ENCODE results near the gene DPYSL3. TPM values are rescaled to one million over a fixed set of nuclear protein-coding genes. Genes with fewer than 3 reads are reported as not detected.

The DPYSL3 gene
- total RNA-seq, 2 donors from 2014 or later, result 0.52 TPM; not detected in 1

DNA sequence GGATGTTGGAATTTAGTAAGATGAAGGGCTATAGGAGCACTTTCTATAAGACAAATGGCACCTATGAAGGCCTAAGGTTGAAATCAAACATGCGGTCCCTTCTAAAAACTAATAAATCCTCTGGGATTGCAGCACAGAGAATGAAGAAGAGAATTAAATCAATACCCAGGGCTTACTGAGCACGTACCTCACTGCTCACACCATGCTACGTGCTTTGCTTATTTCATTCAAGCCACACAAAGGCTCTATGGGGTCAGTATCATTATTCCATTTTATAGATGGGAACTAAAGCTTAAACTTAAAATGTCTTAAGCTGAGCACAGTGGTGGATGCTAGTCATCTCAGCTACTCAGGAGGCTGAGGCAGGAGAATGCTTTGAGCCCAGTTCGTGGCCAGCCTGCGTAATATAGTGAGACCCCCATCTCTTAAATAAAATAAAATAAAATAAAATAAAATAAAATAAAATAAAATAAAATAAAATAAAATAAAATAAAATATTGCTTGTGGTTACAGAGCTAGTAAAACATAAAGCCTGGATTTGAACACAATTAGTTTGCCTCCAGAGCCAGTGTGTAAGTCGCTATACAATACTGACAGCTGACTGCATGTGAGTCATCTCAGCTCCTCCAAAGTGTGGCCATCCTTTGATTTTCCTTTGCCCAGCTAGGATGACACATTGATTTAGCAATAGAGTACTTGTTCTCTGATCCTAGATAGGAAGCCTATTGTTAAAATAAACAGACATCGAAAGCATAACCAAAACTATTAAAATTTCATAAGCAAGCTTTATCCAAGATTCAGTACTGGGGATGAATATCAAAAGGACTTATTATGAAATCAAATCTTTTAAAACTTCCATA lies 20.9 kb upstream of the DPYSL3 start:
- Mint-ChIP-seq H3K27me3 (no peaks in the 10 kb centered on the region), H3K4me1 (no peaks in the 10 kb centered on the region), H3K4me3 (no peak overlapping the region), H3K9me3 (no peaks in the 10 kb centered on the region), H3K27ac (no peak overlapping the region), H3K36me3 (ENCODE audit: low read depth) (no peaks in the 10 kb centered on the region)
- ATAC-seq (replicated peaks), result no peak

DNA sequence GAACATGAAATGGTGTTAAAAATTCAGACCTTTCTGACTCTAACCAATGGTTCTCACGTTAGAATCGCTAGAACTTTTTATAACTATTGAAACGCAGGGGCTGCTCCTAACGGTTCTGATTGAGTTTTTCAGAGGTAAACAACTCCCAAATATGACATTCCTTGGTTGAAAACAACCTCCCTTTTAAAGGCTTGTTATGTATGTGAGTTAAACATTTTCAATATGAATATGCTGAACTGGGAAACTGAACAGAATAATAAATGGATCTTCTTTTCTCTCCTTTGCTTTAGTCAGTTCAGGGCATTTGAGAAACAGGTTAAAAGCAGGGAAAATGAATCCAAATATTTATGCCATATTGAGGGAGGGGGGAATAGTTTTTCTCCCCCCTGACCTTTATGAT lies 13.2 kb upstream of the DPYSL3 start:
- Mint-ChIP-seq H3K4me3 (no peak overlapping the region), H3K9me3 (no peaks in the 10 kb centered on the region), H3K4me1 (no peaks in the 10 kb centered on the region), H3K36me3 (ENCODE audit: low read depth) (no peaks in the 10 kb centered on the region), H3K27me3 (peaks cover 4% of the 10 kb centered on the region), H3K27ac (no peak overlapping the region)
- no peak for ATAC-seq (replicated peaks)

GRCh38 chr5:147522435-147522834 lies 12.6 kb upstream of the DPYSL3 start:
- ATAC-seq (replicated peaks), result no peak
- Mint-ChIP-seq H3K4me3 (no peak overlapping the region), H3K36me3 (ENCODE audit: low read depth) (no peaks in the 10 kb centered on the region), H3K9me3 (no peaks in the 10 kb centered on the region), H3K27me3 (peaks cover 4% of the 10 kb centered on the region), H3K27ac (no peak overlapping the region), H3K4me1 (no peaks in the 10 kb centered on the region)

- no peak for ATAC-seq (replicated peaks)
- Mint-ChIP-seq H3K4me1 (no peaks in the 10 kb centered on the region), H3K4me3 (no peak overlapping the region), H3K27ac (no peak overlapping the region), H3K9me3 (no peaks in the 10 kb centered on the region), H3K27me3 (peaks cover 10% of the 10 kb centered on the region), H3K36me3 (ENCODE audit: low read depth) (no peaks in the 10 kb centered on the region)
Observed at GRCh38 chr5:147520450-147520849, 10.6 kb upstream of the DPYSL3 start.

GRCh38 chr5:147519380-147519779 lies 9.5 kb upstream of the DPYSL3 start:
- Mint-ChIP-seq H3K27me3 (peaks cover 10% of the 10 kb centered on the region), H3K36me3 (ENCODE audit: low read depth) (no peaks in the 10 kb centered on the region), H3K4me3 (no peak overlapping the region), H3K9me3 (no peaks in the 10 kb centered on the region), H3K4me1 (no peaks in the 10 kb centered on the region), H3K27ac (no peak overlapping the region)
- no peak for ATAC-seq (replicated peaks)

- Mint-ChIP-seq H3K9me3 (no peaks in the 10 kb centered on the region), H3K27ac (no peak overlapping the region), H3K36me3 (ENCODE audit: low read depth) (no peaks in the 10 kb centered on the region), H3K27me3 (peaks cover 18% of the 10 kb centered on the region), H3K4me1 (no peaks in the 10 kb centered on the region), H3K4me3 (no peak overlapping the region)
- no peak for ATAC-seq (replicated peaks)
Observed at GRCh38 chr5:147517383-147517782, 7.5 kb upstream of the DPYSL3 start.

- H3K9me3 Mint-ChIP-seq, result no peaks in the 10 kb centered on the region
- H3K27me3 Mint-ChIP-seq, result peaks cover 27% of the 10 kb centered on the region
- no peak overlapping the region for H3K4me3 Mint-ChIP-seq
- H3K27ac Mint-ChIP-seq, result no peak overlapping the region
- peaks cover 2% of the 10 kb centered on the region for H3K4me1 Mint-ChIP-seq
- H3K36me3 Mint-ChIP-seq (ENCODE audit: low read depth), result no peaks in the 10 kb centered on the region
- ATAC-seq (replicated peaks), result no peak
Observed at GRCh38 chr5:147515269-147515668, 5.4 kb upstream of the DPYSL3 start.

GRCh38 chr5:147512659-147513379 lies 3.0 kb upstream of the DPYSL3 start:
- H3K9me3 Mint-ChIP-seq, result no peaks in the 10 kb centered on the region
- peaks cover 5% of the 10 kb centered on the region for H3K4me1 Mint-ChIP-seq
- ATAC-seq (replicated peaks), result no peak
- peaks cover 36% of the 10 kb centered on the region for H3K27me3 Mint-ChIP-seq
- no peak overlapping the region for H3K4me3 Mint-ChIP-seq
- no peak overlapping the region for H3K27ac Mint-ChIP-seq
- H3K36me3 Mint-ChIP-seq (ENCODE audit: low read depth), result no peaks in the 10 kb centered on the region

- no peak for ATAC-seq (replicated peaks)
- peaks cover 35% of the 10 kb centered on the region for H3K27me3 Mint-ChIP-seq
- H3K27ac Mint-ChIP-seq, result no peak overlapping the region
- no peak overlapping the region for H3K4me3 Mint-ChIP-seq
- H3K36me3 Mint-ChIP-seq (ENCODE audit: low read depth), result no peaks in the 10 kb centered on the region
- no peaks in the 10 kb centered on the region for H3K9me3 Mint-ChIP-seq
- H3K4me1 Mint-ChIP-seq, result peaks cover 5% of the 10 kb centered on the region
Observed at GRCh38 chr5:147510885-147511284, 1.0 kb upstream of the DPYSL3 start.

DNA sequence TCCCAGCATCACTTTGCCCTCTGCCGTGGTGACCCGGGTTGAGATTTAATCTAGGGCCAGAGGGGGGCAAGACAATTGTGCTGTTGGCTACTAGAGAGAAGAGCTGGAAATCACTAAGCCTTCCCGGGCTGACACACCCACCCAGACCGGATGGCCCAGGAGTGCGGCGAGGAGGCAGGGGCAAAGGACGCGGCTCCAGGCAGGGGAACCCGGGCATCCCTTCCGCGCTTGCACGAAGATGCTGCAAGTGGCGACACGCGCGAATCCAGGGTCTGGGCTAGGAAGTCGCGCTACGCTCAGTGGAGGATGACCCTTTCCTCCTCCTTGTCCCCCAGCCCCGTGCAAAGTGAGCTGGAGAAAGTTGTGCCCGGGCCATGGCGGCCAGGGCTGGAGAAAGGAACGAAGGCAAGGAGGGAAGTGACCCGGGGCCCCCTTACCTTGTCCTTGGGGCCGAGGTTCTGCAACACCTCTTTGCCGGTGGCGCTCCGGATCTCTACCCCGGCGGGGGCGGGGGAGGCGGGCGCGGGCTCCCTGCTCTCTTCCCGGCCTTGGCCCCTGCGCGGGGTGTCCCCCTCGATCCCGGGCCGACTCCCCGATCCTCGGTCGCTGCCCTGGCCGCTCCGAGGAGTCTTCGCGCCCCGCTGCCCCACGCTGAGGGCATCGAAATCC lies 693 bp downstream of the DPYSL3 start:
- Mint-ChIP-seq H3K36me3 (ENCODE audit: low read depth) (no peaks in the 10 kb centered on the region), H3K27me3 (peaks cover 35% of the 10 kb centered on the region), H3K4me1 (peaks cover 5% of the 10 kb centered on the region), H3K27ac (no peak overlapping the region), H3K4me3 (no peak overlapping the region), H3K9me3 (no peaks in the 10 kb centered on the region)
- no peak for ATAC-seq (replicated peaks)

DNA sequence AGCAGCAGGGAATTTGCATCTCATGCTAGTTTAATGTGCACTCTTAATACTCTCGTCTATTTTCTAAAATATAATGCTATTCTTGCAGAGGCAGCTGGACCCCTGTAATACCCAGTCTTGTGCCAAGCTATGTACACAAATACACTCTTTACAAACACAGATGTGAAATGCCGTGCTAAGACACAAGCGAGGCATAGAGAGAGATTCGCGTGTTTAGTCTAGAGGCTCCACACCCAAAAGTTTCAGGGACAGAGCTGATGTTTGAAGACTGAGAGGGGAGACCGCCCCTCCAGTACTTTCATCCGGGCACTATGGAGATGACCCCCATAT lies 1.2 kb downstream of the DPYSL3 start:
- Mint-ChIP-seq H3K27me3 (peaks cover 34% of the 10 kb centered on the region), H3K9me3 (no peaks in the 10 kb centered on the region), H3K4me3 (no peak overlapping the region), H3K36me3 (ENCODE audit: low read depth) (no peaks in the 10 kb centered on the region), H3K27ac (no peak overlapping the region), H3K4me1 (peaks cover 5% of the 10 kb centered on the region)
- ATAC-seq (replicated peaks), result no peak

- Mint-ChIP-seq H3K9me3 (no peaks in the 10 kb centered on the region), H3K4me1 (peaks cover 5% of the 10 kb centered on the region), H3K27me3 (peaks cover 27% of the 10 kb centered on the region), H3K4me3 (no peak overlapping the region), H3K36me3 (ENCODE audit: low read depth) (no peaks in the 10 kb centered on the region), H3K27ac (no peak overlapping the region)
- ATAC-seq (replicated peaks), result no peak
Observed at GRCh38 chr5:147507480-147508126, 2.3 kb downstream of the DPYSL3 start.

GRCh38 chr5:147504535-147504934 lies 5.3 kb downstream of the DPYSL3 start:
- Mint-ChIP-seq H3K4me3 (no peak overlapping the region), H3K27ac (no peak overlapping the region), H3K27me3 (peaks cover 17% of the 10 kb centered on the region), H3K9me3 (peaks cover 3% of the 10 kb centered on the region), H3K36me3 (ENCODE audit: low read depth) (no peaks in the 10 kb centered on the region), H3K4me1 (no peaks in the 10 kb centered on the region)
- ATAC-seq (replicated peaks), result no peak

DNA sequence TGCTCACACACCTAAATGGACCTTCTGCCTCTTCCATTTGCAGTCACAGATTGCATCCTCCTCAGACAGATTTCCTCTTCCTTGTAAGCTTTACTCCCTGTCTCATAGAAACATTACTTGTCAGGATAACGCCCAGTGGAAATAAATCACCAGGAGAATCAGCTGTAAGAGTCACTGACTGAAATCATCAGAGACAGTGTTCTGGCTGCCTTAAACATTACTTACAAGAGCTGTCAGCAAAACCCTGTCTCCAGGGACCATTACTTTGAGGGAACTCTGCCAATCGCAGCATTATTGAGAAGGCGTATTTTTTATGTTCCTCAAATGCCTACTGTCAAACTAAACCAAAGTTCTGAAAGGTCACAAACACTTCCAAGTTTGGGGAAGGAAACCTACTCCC lies 5.9 kb downstream of the DPYSL3 start:
- Mint-ChIP-seq H3K4me3 (no peak overlapping the region), H3K4me1 (no peaks in the 10 kb centered on the region), H3K36me3 (ENCODE audit: low read depth) (no peaks in the 10 kb centered on the region), H3K9me3 (peaks cover 3% of the 10 kb centered on the region), H3K27ac (no peak overlapping the region), H3K27me3 (peaks cover 17% of the 10 kb centered on the region)
- no peak for ATAC-seq (replicated peaks)
